ENCODE measurements around the gene SPAAR. TPM values are rescaled to one million over a fixed set of nuclear protein-coding genes. Genes with fewer than 3 reads are reported as not detected.
"Not testable (repeated sequence)": the region's sequence is repeated elsewhere in the genome, so short reads cannot be mapped to it uniquely, and the experiment has no call there.

The SPAAR gene
- polyA plus RNA-seq, 1 experiment = 0.32 TPM

GRCh38 chr9:35929453-35929718 is 20.1 kb downstream of the SPAAR start:
- DNase-seq (ENCODE audit: low read depth) = no peak
- ChIA-PET POLR2A (no interaction called here), CTCF (interaction anchor here (1.0 to 2.6 kb wide), 2 partner anchors 10 to 16 kb away, joined by 3 to 6 read pairs; no protein-coding TSS in a partner anchor)
- no peak overlapping the region for H3K4me3 ChIP-seq (ENCODE audit: low read depth, low read length)
- no peaks in the 10 kb centered on the region for H3K36me3 ChIP-seq (ENCODE audit: control insufficient read depth, insufficient read depth, low read length)
- H3K27me3 ChIP-seq (ENCODE audit: control insufficient read depth, insufficient read depth, low read length) = no peaks in the 10 kb centered on the region
- no peak for TF ChIP-seq CTCF (IDR thresholded peaks at IDR 0.05; ENCODE audit: insufficient read depth, low read depth, low read length)

GRCh38 chr9:35930521-35930920 is 21.2 kb downstream of the SPAAR start:
- POLR2A ChIA-PET = no interaction called here
- Histone ChIP-seq H3K36me3 (ENCODE audit: control insufficient read depth, insufficient read depth, low read length) (no peaks in the 10 kb centered on the region), H3K4me3 (ENCODE audit: low read depth, low read length) (no peak overlapping the region), H3K27me3 (ENCODE audit: control insufficient read depth, insufficient read depth, low read length) (no peaks in the 10 kb centered on the region)
- no peak for DNase-seq (ENCODE audit: low read depth)
- TF ChIP-seq CTCF (IDR thresholded peaks at IDR 0.05; ENCODE audit: insufficient read depth, low read depth, low read length) = no peak
- CTCF ChIA-PET = interaction anchor here (1.5 to 1.6 kb wide), 2 partner anchors 20 to 92 kb away, joined by 4 to 8 read pairs; no protein-coding TSS in a partner anchor

- POLR2A ChIA-PET = no interaction called here
- CTCF ChIA-PET = interaction anchor here (1.5 to 1.6 kb wide), 2 partner anchors 20 to 92 kb away, joined by 4 to 8 read pairs; no protein-coding TSS in a partner anchor
- H3K27me3 ChIP-seq (ENCODE audit: control insufficient read depth, insufficient read depth, low read length) = no peaks in the 10 kb centered on the region
- no peak for DNase-seq (ENCODE audit: low read depth)
- no peak overlapping the region for H3K4me3 ChIP-seq (ENCODE audit: low read depth, low read length)
- TF ChIP-seq CTCF (IDR thresholded peaks at IDR 0.05; ENCODE audit: insufficient read depth, low read depth, low read length) = no peak
- H3K36me3 ChIP-seq (ENCODE audit: control insufficient read depth, insufficient read depth, low read length) = no peaks in the 10 kb centered on the region
Measured at GRCh38 chr9:35930989-35931388, 21.7 kb downstream of the SPAAR start.

- Histone ChIP-seq H3K4me3 (ENCODE audit: low read depth, low read length) (no peak overlapping the region), H3K36me3 (ENCODE audit: control insufficient read depth, insufficient read depth, low read length) (no peaks in the 10 kb centered on the region), H3K27me3 (ENCODE audit: control insufficient read depth, insufficient read depth, low read length) (no peaks in the 10 kb centered on the region)
- no peak for TF ChIP-seq CTCF (IDR thresholded peaks at IDR 0.05; ENCODE audit: insufficient read depth, low read depth, low read length)
- POLR2A ChIA-PET = no interaction called here
- CTCF ChIA-PET = interaction anchor here (3.8 kb wide), 1 partner anchor 13 kb away, joined by 20 read pairs; no protein-coding TSS in a partner anchor
- no peak for DNase-seq (ENCODE audit: low read depth)
Measured at GRCh38 chr9:35932735-35933134, 23.4 kb downstream of the SPAAR start.

GRCh38 chr9:35933550-35934067 is 24.3 kb downstream of the SPAAR start:
- ChIA-PET CTCF (interaction anchor here (3.8 kb wide), 1 partner anchor 12 kb away, joined by 20 read pairs; no protein-coding TSS in a partner anchor), POLR2A (interaction anchor here (0.6 kb wide), 1 partner anchor 101 kb away, joined by 3 read pairs; no protein-coding TSS in a partner anchor)
- no peaks in the 10 kb centered on the region for H3K36me3 ChIP-seq (ENCODE audit: control insufficient read depth, insufficient read depth, low read length)
- DNase-seq (ENCODE audit: low read depth) = no peak
- H3K4me3 ChIP-seq (ENCODE audit: low read depth, low read length) = no peak overlapping the region
- H3K27me3 ChIP-seq (ENCODE audit: control insufficient read depth, insufficient read depth, low read length) = no peaks in the 10 kb centered on the region
- TF ChIP-seq CTCF (IDR thresholded peaks at IDR 0.05; ENCODE audit: insufficient read depth, low read depth, low read length) = no peak

- H3K27me3 ChIP-seq (ENCODE audit: control insufficient read depth, insufficient read depth, low read length); POLR2A ChIA-PET; DNase-seq (ENCODE audit: low read depth); H3K4me3 ChIP-seq (ENCODE audit: low read depth, low read length); H3K36me3 ChIP-seq (ENCODE audit: control insufficient read depth, insufficient read depth, low read length): not testable (repeated sequence)
- CTCF ChIA-PET = interaction anchor here (1.0 to 4.2 kb wide), 3 partner anchors 11 to 230 kb away, joined by 3 to 20 read pairs (median 16); no protein-coding TSS in a partner anchor
Measured at GRCh38 chr9:35934069-35934468, 24.8 kb downstream of the SPAAR start.
